Upper lobe of right lung (tissue), 1 donor: Measurements from ENCODE around the gene FHIT. TPM values are rescaled to one million over a fixed set of nuclear protein-coding genes. Genes with fewer than 3 reads are reported as not detected.

Experiments used
- ATAC-seq: fragments of 200-7000 bp; cut with Tn5 transposase; one replicate; pipeline ENCODE4 v1.9.1; 2020; ENCODE audit warnings: mild to moderate bottlenecking, moderate library complexity
- DNase-seq: peaks from one replicate; pipeline ENCODE4 v3.0.0-alpha.2; 2020
- H3K27ac ChIP-seq: fragments of 200-600 bp; one replicate; pipeline ENCODE4 v1.8.0; 2022
- H3K27me3 ChIP-seq: fragments of 200-600 bp; one replicate; pipeline ENCODE4 v1.8.0; 2022; ENCODE audit warnings: mild to moderate bottlenecking
- H3K36me3 ChIP-seq: fragments of 200-600 bp; one replicate; pipeline ENCODE4 v1.8.0; 2022
- H3K4me1 ChIP-seq: fragments of 200-600 bp; one replicate; pipeline ENCODE4 v1.8.0; 2022
- H3K4me3 ChIP-seq: fragments of 200-600 bp; one replicate; pipeline ENCODE4 v1.8.0; 2022; ENCODE audit warnings: mild to moderate bottlenecking
- H3K9me3 ChIP-seq: fragments of 200-600 bp; one replicate; pipeline ENCODE4 v1.8.0; 2022
- CTCF ChIP-seq: fragments of 200-600 bp; IDR thresholded peaks from one replicate; pipeline ENCODE4 v1.8.0; 2022; ENCODE audit warnings: antibody characterized with exemption
- intact Hi-C: fragments of 100-400 bp; cut with DNase I; formaldehyde crosslinking; loops from one replicate; pipeline ENCODE4 v1.11.0; 2022
- total RNA-seq: library from RNA; stranded (reverse); fragmentation: NEBNext Ultra II Directional; extraction: Animal tissue kit (Norgen Biotek cat#: 25700); gene quantifications from one replicate; pipeline ENCODE4 v1.2.1, GENCODE V29; 2021
- donor health status: DM: no; HTN: yes; CAD: no; lungs with severe emphysema.

The FHIT gene
- total RNA-seq, 1 donor from 2014 or later = 9.6 TPM

GRCh38 chr3:59994732-59995304 lies 1256.4 kb downstream of the FHIT start:
- DNase-seq (no peak), ATAC-seq (no peak)
- Histone ChIP-seq H3K27me3 (no peaks in the 10 kb centered on the region), H3K4me1 (no peaks in the 10 kb centered on the region), H3K36me3 (no peaks in the 10 kb centered on the region), H3K9me3 (no peaks in the 10 kb centered on the region), H3K27ac (no peak overlapping the region), H3K4me3 (no peak overlapping the region)
- TF ChIP-seq CTCF = no peak
- intact Hi-C loops = no loop called here

DNA sequence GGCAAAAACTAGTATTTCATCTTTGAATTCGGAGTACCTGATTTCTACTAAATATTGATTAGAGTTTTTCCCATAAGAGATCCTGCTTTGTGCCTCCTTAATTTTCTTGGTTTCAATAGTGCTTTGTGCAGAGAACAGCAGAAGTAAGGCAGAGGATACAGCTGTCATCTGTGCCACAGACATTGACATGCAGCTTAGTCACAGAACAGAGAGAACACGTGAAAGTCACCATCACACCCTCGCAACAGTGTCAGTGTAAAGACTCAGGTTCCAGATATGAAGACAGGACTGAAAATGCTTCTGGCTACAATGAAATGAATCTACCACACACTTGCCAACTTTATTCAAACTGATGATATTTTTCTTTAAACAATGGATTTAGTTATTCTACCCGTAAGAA lies 1258.7 kb downstream of the FHIT start:
- no peak overlapping the region for H3K4me3 ChIP-seq
- H3K27ac ChIP-seq = no peak overlapping the region
- intact Hi-C loops = no loop called here
- H3K9me3 ChIP-seq = no peaks in the 10 kb centered on the region
- ATAC-seq (no peak), DNase-seq (no peak)
- H3K36me3 ChIP-seq = no peaks in the 10 kb centered on the region
- no peaks in the 10 kb centered on the region for H3K4me1 ChIP-seq
- no peak for TF ChIP-seq CTCF
- H3K27me3 ChIP-seq = no peaks in the 10 kb centered on the region

GRCh38 chr3:59990915-59991314 lies 1260.3 kb downstream of the FHIT start:
- Histone ChIP-seq H3K4me3 (no peak overlapping the region), H3K9me3 (no peaks in the 10 kb centered on the region), H3K27ac (no peak overlapping the region), H3K4me1 (no peaks in the 10 kb centered on the region), H3K27me3 (no peaks in the 10 kb centered on the region), H3K36me3 (no peaks in the 10 kb centered on the region)
- DNase-seq (no peak), ATAC-seq (no peak)
- TF ChIP-seq CTCF = no peak
- intact Hi-C loops = no loop called here

DNA sequence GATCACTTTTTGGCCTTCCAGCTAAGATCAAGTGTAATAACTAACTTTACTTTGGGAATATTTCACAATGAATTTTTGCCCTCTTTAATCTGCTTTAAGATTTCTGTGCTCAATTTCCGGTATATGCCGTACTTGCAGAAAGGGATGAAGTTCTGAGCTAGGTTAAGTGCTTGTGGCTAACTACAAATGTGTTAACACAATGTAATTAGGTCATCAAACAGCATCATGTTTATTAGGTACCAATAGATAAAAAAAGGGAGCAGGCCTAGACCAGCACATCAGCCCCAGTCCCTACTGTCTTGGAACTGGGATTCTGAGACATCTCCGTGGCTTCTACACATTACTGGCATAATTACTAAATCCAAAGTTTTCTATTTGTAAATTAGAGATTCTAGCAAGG lies 1268.7 kb downstream of the FHIT start:
- Histone ChIP-seq H3K27ac (no peak overlapping the region), H3K27me3 (no peaks in the 10 kb centered on the region), H3K4me1 (no peaks in the 10 kb centered on the region), H3K9me3 (no peaks in the 10 kb centered on the region), H3K4me3 (no peak overlapping the region), H3K36me3 (no peaks in the 10 kb centered on the region)
- intact Hi-C loops = no loop called here
- ATAC-seq (no peak), DNase-seq (no peak)
- no peak for TF ChIP-seq CTCF

DNA sequence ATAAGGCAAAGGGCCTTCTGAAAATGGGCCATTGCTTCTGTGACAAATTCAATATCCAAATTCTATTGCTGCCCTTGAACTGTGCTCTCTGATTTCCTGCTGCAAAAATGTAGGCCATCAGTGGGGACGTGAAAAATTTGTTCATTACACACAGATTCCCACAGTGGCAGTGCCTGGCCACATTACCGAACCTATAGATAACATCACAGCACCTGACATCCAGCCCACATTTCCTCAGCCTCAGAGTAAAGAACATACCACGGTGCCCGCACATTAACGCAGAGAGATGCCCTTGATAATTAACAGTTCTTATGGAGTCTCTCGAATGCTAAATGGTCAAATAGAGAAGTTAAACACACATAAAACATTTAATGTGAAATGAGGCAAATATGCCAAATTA lies 1269.9 kb downstream of the FHIT start:
- DNase-seq (no peak), ATAC-seq (no peak)
- Histone ChIP-seq H3K4me3 (no peak overlapping the region), H3K4me1 (no peaks in the 10 kb centered on the region), H3K27me3 (no peaks in the 10 kb centered on the region), H3K27ac (no peak overlapping the region), H3K9me3 (no peaks in the 10 kb centered on the region), H3K36me3 (no peaks in the 10 kb centered on the region)
- intact Hi-C loops = no loop called here
- no peak for TF ChIP-seq CTCF

- Histone ChIP-seq H3K27ac (no peak overlapping the region), H3K4me3 (no peak overlapping the region), H3K9me3 (no peaks in the 10 kb centered on the region), H3K4me1 (no peaks in the 10 kb centered on the region), H3K36me3 (no peaks in the 10 kb centered on the region), H3K27me3 (no peaks in the 10 kb centered on the region)
- no peak for TF ChIP-seq CTCF
- intact Hi-C loops = no loop called here
- DNase-seq (no peak), ATAC-seq (no peak)
These were observed 1270.7 kb downstream of the FHIT start for GRCh38 chr3:59980576-59980975.
